ENCODE data around the gene HSPB1. TPM values are rescaled to one million over a fixed set of nuclear protein-coding genes. Genes with fewer than 3 reads are reported as not detected.

The HSPB1 gene
- total and polyA plus RNA-seq, 2 donors (not counting 1 experiment from before 2014, with no cell fraction given): 70.0 to 234 TPM

GRCh38 chr7:76347710-76348109 lies 45.2 kb downstream of the HSPB1 start:
- peaks cover 97% of the 10 kb centered on the region for H3K79me2 ChIP-seq (ENCODE audit: control insufficient read depth, insufficient read depth, low read length)
- no peaks in the 10 kb centered on the region for H3K9me3 ChIP-seq (ENCODE audit: control insufficient read depth, insufficient read depth, low read depth, low read length)
- H3K4me2 ChIP-seq (ENCODE audit: extremely low read depth, insufficient read depth, low read length): no peak overlapping the region
- no peaks in the 10 kb centered on the region for H3K27me3 ChIP-seq (ENCODE audit: control insufficient read depth, insufficient read depth, low read length)
- TF ChIP-seq EZH2 (IDR thresholded peaks at IDR 0.05; ENCODE audit: low read length, missing control alignments) (no peak), CTCF (conservative IDR thresholded peaks at IDR 0.05 in 1 of 2, IDR thresholded peaks at IDR 0.05 in 1 of 2; ENCODE audit: low read depth in 1 of 2, low read length in 2 of 2) (no peak)
- peaks cover 6% of the 10 kb centered on the region for H3K4me1 ChIP-seq (ENCODE audit: control insufficient read depth, extremely low read depth, insufficient read depth, low read length)
- H4K20me1 ChIP-seq (ENCODE audit: control insufficient read depth, extremely low read depth, insufficient read depth, low read length): peaks cover 2% of the 10 kb centered on the region
- H3K36me3 ChIP-seq (ENCODE audit: control insufficient read depth, insufficient read depth, low read length): peaks cover 22% of the 10 kb centered on the region
- no peak for DNase-seq (ENCODE audit: low read depth in 2 of 2)
- H3K9ac ChIP-seq (ENCODE audit: insufficient read depth, low read length): no peak overlapping the region
- no peak overlapping the region for H3K4me3 ChIP-seq (replicated peaks in 1 of 4; ENCODE audit: control extremely low read depth in 1 of 4, insufficient read depth in 1 of 4, low read depth in 3 of 4, low read length in 4 of 4)
- no peak overlapping the region for H2AFZ ChIP-seq (ENCODE audit: low read length)
- H3K27ac ChIP-seq (ENCODE audit: insufficient read depth, low read length): peak overlapping the region; percentile 20

GRCh38 chr7:76349313-76349885 lies 46.9 kb downstream of the HSPB1 start:
- DNase-seq (ENCODE audit: low read depth in 2 of 2): no peak
- Histone ChIP-seq H3K36me3 (ENCODE audit: control insufficient read depth, insufficient read depth, low read length) (peaks cover 20% of the 10 kb centered on the region), H3K27me3 (ENCODE audit: control insufficient read depth, insufficient read depth, low read length) (no peaks in the 10 kb centered on the region), H3K27ac (ENCODE audit: insufficient read depth, low read length) (no peak overlapping the region), H3K9ac (ENCODE audit: insufficient read depth, low read length) (no peak overlapping the region), H3K4me2 (ENCODE audit: extremely low read depth, insufficient read depth, low read length) (no peak overlapping the region), H4K20me1 (ENCODE audit: control insufficient read depth, extremely low read depth, insufficient read depth, low read length) (peaks cover 5% of the 10 kb centered on the region), H3K4me3 (replicated peaks in 1 of 4; ENCODE audit: control extremely low read depth in 1 of 4, insufficient read depth in 1 of 4, low read depth in 3 of 4, low read length in 4 of 4) (no peak overlapping the region), H3K9me3 (ENCODE audit: control insufficient read depth, insufficient read depth, low read depth, low read length) (no peaks in the 10 kb centered on the region), H3K4me1 (ENCODE audit: control insufficient read depth, extremely low read depth, insufficient read depth, low read length) (peaks cover 4% of the 10 kb centered on the region), H3K79me2 (ENCODE audit: control insufficient read depth, insufficient read depth, low read length) (peaks cover 97% of the 10 kb centered on the region), H2AFZ (ENCODE audit: low read length) (no peak overlapping the region)
- TF ChIP-seq CTCF (conservative IDR thresholded peaks at IDR 0.05 in 1 of 2, IDR thresholded peaks at IDR 0.05 in 1 of 2; ENCODE audit: low read depth in 1 of 2, low read length in 2 of 2): no peak
- TF ChIP-seq EZH2 (IDR thresholded peaks at IDR 0.05; ENCODE audit: low read length, missing control alignments): no peak

- Histone ChIP-seq H4K20me1 (ENCODE audit: control insufficient read depth, extremely low read depth, insufficient read depth, low read length) (peaks cover 10% of the 10 kb centered on the region), H3K36me3 (ENCODE audit: control insufficient read depth, insufficient read depth, low read length) (peaks cover 13% of the 10 kb centered on the region), H3K27ac (ENCODE audit: insufficient read depth, low read length) (no peak overlapping the region), H3K79me2 (ENCODE audit: control insufficient read depth, insufficient read depth, low read length) (peaks cover 99% of the 10 kb centered on the region), H3K27me3 (ENCODE audit: control insufficient read depth, insufficient read depth, low read length) (no peaks in the 10 kb centered on the region), H3K9me3 (ENCODE audit: control insufficient read depth, insufficient read depth, low read depth, low read length) (no peaks in the 10 kb centered on the region), H2AFZ (ENCODE audit: low read length) (no peak overlapping the region), H3K4me3 (replicated peaks in 1 of 4; ENCODE audit: control extremely low read depth in 1 of 4, insufficient read depth in 1 of 4, low read depth in 3 of 4, low read length in 4 of 4) (no peak overlapping the region), H3K9ac (ENCODE audit: insufficient read depth, low read length) (no peak overlapping the region), H3K4me1 (ENCODE audit: control insufficient read depth, extremely low read depth, insufficient read depth, low read length) (peaks cover 2% of the 10 kb centered on the region), H3K4me2 (ENCODE audit: extremely low read depth, insufficient read depth, low read length) (no peak overlapping the region)
- TF ChIP-seq EZH2 (IDR thresholded peaks at IDR 0.05; ENCODE audit: low read length, missing control alignments) (no peak), CTCF (conservative IDR thresholded peaks at IDR 0.05 in 1 of 2, IDR thresholded peaks at IDR 0.05 in 1 of 2; ENCODE audit: low read depth in 1 of 2, low read length in 2 of 2) (no peak)
- DNase-seq (ENCODE audit: low read depth in 2 of 2): no peak
These were observed 48.9 kb downstream of the HSPB1 start for GRCh38 chr7:76351372-76351771.

Measured in fibroblast of lung (primary cell).